ENCODE data around the gene DIP2A. TPM values are rescaled to one million over a fixed set of nuclear protein-coding genes. Genes with fewer than 3 reads are reported as not detected.

Gene DIP2A
- total and polyA plus RNA-seq, 2 donors = 18.2 to 44.8 TPM

DNA sequence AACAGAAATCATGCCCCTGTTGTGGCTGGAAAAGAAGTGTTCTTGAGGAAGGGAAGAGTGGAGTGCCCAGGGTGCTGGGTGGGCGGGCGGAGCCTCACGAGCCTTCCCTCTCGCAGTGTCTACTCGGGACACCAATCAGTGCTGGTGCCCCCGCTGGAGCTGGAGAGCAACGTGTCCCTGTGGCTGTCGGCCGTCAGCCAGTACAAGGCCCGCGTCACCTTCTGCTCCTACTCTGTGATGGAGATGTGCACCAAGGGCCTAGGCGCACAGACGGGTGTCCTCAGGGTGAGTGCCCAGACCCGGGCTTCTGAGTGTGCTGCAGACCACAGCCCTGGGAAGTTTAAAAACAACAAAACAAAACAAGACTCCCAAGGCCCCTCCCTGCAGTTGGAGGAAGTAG lies 98.8 kb downstream of the DIP2A start:
- WGBS = 89% methylated on average over 14 of the region's 14 CpGs
- Histone ChIP-seq H3K4me1 (ENCODE audit: insufficient read depth) (no peaks in the 10 kb centered on the region), H3K27ac (ENCODE audit: low read depth) (no peak overlapping the region), H3K36me3 (ENCODE audit: insufficient read depth) (no peaks in the 10 kb centered on the region), H3K4me3 (ENCODE audit: low read depth, low read length) (no peak overlapping the region)
- no peak for DNase-seq (ENCODE audit: extremely low spot score)

DNA sequence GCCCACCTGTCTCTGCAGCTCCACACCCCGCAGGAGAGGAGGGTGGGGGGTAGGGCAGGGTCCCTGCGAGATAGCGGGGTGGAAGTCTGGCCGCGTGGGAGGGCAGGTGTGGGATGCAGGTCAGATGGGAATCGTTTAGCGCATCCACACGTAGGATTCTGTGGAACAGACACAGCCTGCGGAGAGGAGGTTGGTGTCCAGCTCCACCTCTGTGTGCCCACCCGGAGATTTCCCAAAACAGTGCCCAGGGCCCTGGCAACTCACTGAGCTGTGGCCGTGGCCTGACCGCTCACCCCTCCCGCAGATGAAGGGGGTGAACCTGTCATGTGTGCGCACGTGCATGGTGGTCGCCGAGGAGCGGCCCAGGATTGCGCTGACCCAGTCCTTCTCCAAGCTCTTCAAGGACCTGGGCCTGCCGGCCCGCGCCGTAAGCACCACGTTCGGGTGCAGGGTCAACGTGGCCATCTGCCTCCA lies 99.3 kb downstream of the DIP2A start:
- H3K4me1 ChIP-seq (ENCODE audit: insufficient read depth) = no peaks in the 10 kb centered on the region
- H3K27ac ChIP-seq (ENCODE audit: low read depth) = no peak overlapping the region
- WGBS = 96% methylated on average over 26 of the region's 26 CpGs
- no peaks in the 10 kb centered on the region for H3K36me3 ChIP-seq (ENCODE audit: insufficient read depth)
- DNase-seq (ENCODE audit: extremely low spot score) = no peak
- H3K4me3 ChIP-seq (ENCODE audit: low read depth, low read length) = no peak overlapping the region

DNA sequence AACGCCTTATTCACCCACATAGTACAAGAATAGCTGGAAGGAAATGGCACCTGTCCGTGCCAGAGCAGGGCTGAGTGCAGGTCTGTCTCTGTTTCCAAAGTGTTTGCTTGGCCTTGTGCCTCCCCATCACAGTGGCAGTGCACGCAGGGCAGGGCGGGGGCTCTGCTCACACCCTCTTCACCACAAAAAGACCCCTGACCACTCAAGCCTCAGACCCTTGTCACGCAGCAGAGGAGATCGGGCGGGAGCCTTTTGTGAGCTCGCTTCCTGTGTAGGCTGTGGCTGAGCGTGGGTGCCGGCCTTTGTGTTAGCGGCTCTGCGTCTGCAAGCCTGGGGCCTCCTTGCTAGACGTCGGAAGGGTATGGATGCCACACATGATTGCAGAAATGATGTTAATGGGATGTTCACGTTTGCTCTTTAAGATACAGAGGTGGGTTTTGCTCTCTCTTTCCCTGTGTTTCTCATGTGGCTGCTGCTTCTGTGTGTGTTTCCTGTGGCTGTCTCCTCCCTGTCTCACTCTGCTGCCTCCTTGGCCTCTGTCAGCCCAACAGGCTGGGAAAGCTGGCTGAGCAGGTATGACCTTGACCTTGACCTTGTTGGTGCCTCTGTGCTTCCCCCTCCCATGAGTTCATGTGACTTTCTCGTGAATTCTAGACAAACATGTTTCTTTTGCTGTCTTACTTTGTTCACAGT lies 100.7 kb downstream of the DIP2A start:
- Histone ChIP-seq H3K4me3 (ENCODE audit: low read depth, low read length) (no peak overlapping the region), H3K36me3 (ENCODE audit: insufficient read depth) (no peaks in the 10 kb centered on the region), H3K27ac (ENCODE audit: low read depth) (no peak overlapping the region), H3K4me1 (ENCODE audit: insufficient read depth) (no peaks in the 10 kb centered on the region)
- 76% methylated on average over 16 of the region's 16 CpGs for WGBS
- no peak for DNase-seq (ENCODE audit: extremely low spot score)

DNA sequence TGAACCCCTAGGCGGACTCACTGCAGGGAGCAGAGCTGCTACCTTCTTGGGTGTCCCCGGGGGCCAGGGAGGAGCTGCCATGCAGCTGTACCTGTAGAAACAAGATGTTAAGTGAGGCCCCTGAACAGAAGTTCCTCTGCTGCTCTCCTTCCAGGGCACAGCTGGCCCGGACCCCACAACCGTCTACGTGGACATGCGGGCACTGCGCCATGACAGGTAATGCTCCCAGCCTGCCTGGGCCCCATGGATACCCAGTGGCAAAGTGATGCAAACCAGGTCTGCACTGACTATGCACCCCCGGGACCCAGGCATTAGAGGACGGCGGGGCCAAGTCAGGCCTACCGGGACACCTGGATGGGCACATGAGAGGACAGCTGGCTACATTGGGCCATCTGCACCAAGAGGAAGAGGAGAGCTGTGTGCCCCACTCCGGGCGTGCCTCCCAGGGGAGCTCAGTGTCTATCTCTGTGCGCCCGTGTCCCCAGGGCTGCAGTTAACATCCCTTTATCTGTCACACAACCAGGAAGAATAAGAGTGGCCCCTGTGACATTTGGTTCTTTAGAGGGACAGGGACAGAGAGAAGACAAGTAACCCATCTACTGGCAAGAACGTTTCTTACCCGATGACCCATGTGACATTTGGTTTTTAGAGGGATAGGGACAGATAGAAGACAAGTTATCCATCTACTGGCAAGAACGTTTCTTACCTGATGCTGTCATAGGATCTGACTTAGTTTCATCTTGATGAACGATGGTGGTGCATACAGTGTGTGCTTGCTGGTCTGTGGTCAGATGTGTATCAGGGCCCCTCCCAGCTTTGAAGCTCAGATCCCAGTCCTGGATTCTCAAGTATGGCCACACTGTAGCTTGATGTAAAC lies 102.1 kb downstream of the DIP2A start:
- H3K36me3 ChIP-seq (ENCODE audit: insufficient read depth) = no peaks in the 10 kb centered on the region
- no peak overlapping the region for H3K4me3 ChIP-seq (ENCODE audit: low read depth, low read length)
- no peak for DNase-seq (ENCODE audit: extremely low spot score)
- no peak overlapping the region for H3K27ac ChIP-seq (ENCODE audit: low read depth)
- 87% methylated on average over 19 of the region's 19 CpGs for WGBS
- H3K4me1 ChIP-seq (ENCODE audit: insufficient read depth) = no peaks in the 10 kb centered on the region

DNA sequence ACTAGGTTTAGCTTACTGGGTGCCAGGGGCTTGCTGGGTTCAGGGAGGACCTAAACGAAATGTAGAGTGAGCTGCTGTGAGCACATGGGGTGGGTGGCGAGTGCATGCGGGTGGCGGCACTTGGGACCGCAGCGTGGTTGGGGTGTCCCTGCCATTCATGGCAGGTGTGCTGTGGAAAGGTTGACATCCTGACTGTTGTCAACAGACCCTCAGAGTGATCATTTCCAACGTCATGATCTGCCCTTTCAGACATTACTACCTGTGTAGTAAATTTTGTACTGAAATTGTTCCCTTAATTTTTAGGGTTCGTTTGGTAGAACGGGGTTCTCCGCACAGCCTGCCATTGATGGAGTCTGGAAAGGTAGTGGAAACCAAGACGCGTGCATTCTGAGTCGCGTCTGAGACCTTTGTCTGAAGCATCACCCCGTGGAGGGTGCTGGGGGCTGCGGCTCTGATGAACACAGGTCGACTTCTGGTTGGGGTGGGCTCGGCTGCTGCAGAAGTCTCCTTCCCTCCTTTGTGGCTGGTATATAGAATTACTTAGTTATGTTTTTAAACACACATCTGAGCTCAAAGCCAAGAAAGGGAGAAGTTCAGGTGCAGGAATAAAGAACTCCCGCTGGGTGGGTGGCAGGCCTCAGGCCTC lies 102.9 kb downstream of the DIP2A start:
- no peak overlapping the region for H3K27ac ChIP-seq (ENCODE audit: low read depth)
- H3K36me3 ChIP-seq (ENCODE audit: insufficient read depth) = peaks cover 2% of the 10 kb centered on the region
- H3K4me3 ChIP-seq (ENCODE audit: low read depth, low read length) = no peak overlapping the region
- 95% methylated on average over 19 of the region's 19 CpGs for WGBS
- DNase-seq (ENCODE audit: extremely low spot score) = no peak
- no peaks in the 10 kb centered on the region for H3K4me1 ChIP-seq (ENCODE audit: insufficient read depth)

DNA sequence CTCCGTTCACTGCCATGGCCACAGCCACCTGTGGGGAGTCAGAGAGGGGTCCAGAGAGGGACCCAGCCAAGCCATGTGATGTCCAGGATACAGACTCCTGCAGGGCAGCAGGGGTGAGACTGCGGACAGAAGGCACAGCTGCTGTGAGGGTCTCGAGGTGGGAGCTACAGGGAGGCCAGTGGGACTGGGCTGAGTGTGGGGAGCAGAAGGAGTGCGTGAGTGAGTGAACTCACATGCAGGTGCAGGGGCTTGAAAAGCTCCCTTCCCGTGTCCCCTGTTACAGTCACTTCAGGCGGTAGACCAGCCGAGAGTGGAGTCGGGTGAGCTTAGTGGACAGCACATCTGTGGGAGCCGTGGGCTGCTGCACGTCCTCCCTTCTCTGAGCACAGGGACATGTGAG lies 103.8 kb downstream of the DIP2A start:
- Histone ChIP-seq H3K27ac (ENCODE audit: low read depth) (no peak overlapping the region), H3K4me3 (ENCODE audit: low read depth, low read length) (no peak overlapping the region), H3K4me1 (ENCODE audit: insufficient read depth) (no peaks in the 10 kb centered on the region), H3K36me3 (ENCODE audit: insufficient read depth) (peaks cover 2% of the 10 kb centered on the region)
- 83% methylated on average over 10 of the region's 10 CpGs for WGBS
- no peak for DNase-seq (ENCODE audit: extremely low spot score)

DNA sequence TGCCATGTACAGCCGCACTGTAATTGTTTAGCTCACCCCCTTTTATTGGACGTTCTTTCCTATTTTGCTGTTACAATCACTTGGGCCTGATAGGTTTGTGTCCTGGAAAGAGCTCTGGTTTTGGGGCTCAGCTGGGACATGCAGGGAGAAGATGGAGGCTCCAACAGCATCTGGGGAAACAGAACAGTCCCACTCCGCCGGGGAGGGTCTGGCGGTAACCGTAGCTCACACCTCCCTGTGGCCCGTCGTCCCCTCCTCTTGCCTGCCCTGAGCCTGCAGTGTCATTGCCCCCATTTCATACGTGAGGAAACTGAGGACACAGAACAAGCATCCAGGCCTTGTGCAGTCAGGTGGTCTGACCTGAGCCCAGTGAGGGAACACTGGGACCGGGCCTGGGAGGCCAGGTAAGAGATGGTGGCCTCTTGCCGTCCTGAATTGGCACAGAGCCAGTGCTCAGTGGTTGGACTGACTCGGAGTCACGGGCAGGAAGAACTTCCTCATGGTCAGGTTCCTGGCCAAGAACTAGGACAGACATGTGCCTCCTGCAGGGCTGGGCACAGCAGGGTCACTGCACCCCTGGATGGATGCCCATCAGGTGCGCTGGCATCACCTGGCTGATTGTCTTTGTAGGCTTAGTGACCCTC lies 104.4 kb downstream of the DIP2A start:
- H3K4me1 ChIP-seq (ENCODE audit: insufficient read depth) = no peaks in the 10 kb centered on the region
- WGBS = 81% methylated on average over 14 of the region's 14 CpGs
- H3K36me3 ChIP-seq (ENCODE audit: insufficient read depth) = peaks cover 2% of the 10 kb centered on the region
- no peak for DNase-seq (ENCODE audit: extremely low spot score)
- no peak overlapping the region for H3K27ac ChIP-seq (ENCODE audit: low read depth)
- H3K4me3 ChIP-seq (ENCODE audit: low read depth, low read length) = no peak overlapping the region

DNA sequence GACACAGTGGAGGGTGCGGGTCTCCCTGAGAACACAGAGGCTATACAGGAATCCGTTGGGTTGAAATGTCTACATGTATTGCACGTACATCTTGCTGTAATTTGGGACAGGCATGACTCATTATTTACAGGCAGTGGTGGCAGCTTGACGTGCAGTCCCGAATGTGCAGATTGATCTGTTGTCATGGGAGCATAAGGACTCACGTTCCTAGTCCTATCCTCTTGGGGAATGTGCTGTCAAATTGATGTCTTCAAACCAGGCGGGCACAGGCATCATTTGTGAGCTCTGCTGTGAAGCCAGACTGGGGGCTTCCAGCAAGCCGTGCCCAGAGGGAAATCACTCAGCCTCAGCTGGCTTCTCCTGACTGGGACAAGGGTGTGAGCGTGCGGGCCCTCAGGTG lies 105.7 kb downstream of the DIP2A start:
- H3K27ac ChIP-seq (ENCODE audit: low read depth) = no peak overlapping the region
- 90% methylated on average over 10 of the region's 10 CpGs for WGBS
- no peak for DNase-seq (ENCODE audit: extremely low spot score)
- H3K36me3 ChIP-seq (ENCODE audit: insufficient read depth) = peaks cover 2% of the 10 kb centered on the region
- H3K4me1 ChIP-seq (ENCODE audit: insufficient read depth) = no peaks in the 10 kb centered on the region
- no peak overlapping the region for H3K4me3 ChIP-seq (ENCODE audit: low read depth, low read length)

DNA sequence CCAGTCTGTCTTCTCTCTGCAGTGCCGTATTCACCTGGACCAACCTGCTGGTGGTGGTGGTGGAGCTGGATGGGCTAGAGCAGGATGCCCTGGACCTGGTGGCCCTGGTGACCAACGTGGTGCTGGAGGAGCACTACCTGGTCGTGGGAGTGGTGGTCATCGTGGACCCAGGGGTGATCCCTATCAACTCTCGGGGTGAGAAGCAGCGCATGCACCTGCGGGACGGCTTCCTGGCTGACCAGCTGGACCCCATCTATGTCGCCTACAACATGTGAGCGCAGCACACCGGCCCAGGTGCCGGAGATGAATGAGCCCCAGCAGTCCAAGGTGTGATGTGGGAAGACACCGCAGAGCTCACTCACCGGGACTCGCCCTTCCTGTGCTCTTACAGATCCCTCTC lies 108.7 kb downstream of the DIP2A start:
- WGBS = 89% methylated on average over 15 of the region's 15 CpGs
- Histone ChIP-seq H3K4me1 (ENCODE audit: insufficient read depth) (no peaks in the 10 kb centered on the region), H3K27ac (ENCODE audit: low read depth) (no peak overlapping the region), H3K4me3 (ENCODE audit: low read depth, low read length) (no peak overlapping the region), H3K36me3 (ENCODE audit: insufficient read depth) (peaks cover 2% of the 10 kb centered on the region)
- DNase-seq (ENCODE audit: extremely low spot score) = no peak

DNA sequence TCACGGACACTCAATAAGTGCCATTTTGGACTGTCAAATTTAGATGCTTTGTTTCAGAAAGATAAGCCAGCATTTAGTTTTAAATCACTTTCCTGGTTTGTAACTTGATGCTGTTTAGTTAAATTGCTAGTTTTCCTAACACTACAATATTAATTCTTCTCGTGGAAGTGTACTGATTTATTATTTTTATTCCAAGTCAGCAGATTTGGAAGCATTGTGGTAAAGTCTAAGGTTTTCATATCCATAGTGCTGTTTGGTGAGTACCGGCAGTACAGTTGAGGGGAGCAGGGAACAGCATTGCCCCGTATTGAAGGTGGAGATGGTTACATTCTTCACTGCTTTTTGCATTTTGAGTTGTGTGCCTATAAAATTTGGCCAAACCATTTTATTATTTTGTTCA lies 109.9 kb downstream of the DIP2A start:
- H3K36me3 ChIP-seq (ENCODE audit: insufficient read depth) = peaks cover 7% of the 10 kb centered on the region
- H3K27ac ChIP-seq (ENCODE audit: low read depth) = no peak overlapping the region
- WGBS = 92% methylated on average over 4 of the region's 4 CpGs
- no peak overlapping the region for H3K4me3 ChIP-seq (ENCODE audit: low read depth, low read length)
- no peaks in the 10 kb centered on the region for H3K4me1 ChIP-seq (ENCODE audit: insufficient read depth)
- no peak for DNase-seq (ENCODE audit: extremely low spot score)

DNA sequence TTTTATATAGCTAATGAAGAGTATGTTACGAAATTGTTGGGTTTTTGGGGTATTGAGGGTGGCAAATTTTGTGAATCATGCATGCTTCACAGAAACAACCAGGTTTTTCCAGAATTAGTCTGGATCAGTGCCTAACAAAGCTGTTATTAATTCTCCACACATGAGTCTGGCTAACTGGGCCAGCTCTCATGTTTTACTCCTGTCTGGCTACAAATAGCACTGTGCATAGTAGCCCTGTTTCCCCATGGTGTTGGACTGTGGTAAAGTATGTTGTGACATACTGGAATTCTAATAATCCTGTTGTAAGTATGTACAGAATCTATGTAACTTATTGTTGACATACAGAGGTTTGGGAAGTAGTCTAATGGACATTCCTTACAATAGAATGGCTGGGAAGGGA lies 110.4 kb downstream of the DIP2A start:
- H3K4me3 ChIP-seq (ENCODE audit: low read depth, low read length) = no peak overlapping the region
- H3K36me3 ChIP-seq (ENCODE audit: insufficient read depth) = peaks cover 7% of the 10 kb centered on the region
- 92% methylated on average over 1 of the region's 1 CpG for WGBS
- no peak overlapping the region for H3K27ac ChIP-seq (ENCODE audit: low read depth)
- no peak for DNase-seq (ENCODE audit: extremely low spot score)
- H3K4me1 ChIP-seq (ENCODE audit: insufficient read depth) = no peaks in the 10 kb centered on the region

DNA sequence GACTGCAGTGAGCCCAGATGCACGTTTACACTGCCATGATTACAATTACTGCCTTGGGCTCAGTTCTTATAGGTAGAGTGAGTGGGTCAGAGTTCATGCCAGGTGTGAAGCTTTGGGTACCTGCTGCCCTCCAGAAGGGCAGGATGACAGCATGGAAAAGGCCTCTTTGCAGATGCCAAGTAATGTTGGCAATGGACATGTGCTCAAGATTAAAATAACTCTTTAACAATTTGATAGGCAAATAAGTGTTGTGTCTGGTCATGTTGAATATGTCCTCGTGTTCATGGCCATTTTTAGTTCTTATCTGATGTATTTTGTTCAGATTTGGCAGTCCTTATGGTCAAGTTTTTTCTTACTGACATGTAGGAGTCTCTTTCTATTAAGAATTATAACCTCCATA lies 111.4 kb downstream of the DIP2A start:
- peaks cover 7% of the 10 kb centered on the region for H3K36me3 ChIP-seq (ENCODE audit: insufficient read depth)
- no peak overlapping the region for H3K27ac ChIP-seq (ENCODE audit: low read depth)
- no peak for DNase-seq (ENCODE audit: extremely low spot score)
- 82% methylated on average over 2 of the region's 2 CpGs for WGBS
- no peaks in the 10 kb centered on the region for H3K4me1 ChIP-seq (ENCODE audit: insufficient read depth)
- H3K4me3 ChIP-seq (ENCODE audit: low read depth, low read length) = no peak overlapping the region

DNA sequence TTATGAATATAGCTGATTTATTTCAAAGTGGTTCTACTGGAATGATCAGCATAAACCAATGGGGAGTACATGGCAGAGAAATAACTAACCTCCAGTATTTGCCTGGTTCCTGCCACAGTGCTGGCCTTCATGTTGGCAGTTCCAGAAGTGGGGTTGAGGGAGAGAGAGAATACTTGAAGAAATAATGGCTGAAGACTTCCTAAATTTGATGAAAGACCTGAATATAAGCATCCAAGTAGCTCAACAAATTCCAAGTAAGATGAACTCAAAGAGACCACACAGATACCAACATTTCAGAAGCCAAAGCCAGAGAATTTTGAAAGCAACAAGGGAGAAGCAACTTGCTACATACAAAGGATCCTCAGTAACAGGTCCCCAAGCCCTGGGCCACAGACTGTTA lies 111.9 kb downstream of the DIP2A start:
- Histone ChIP-seq H3K27ac (ENCODE audit: low read depth) (no peak overlapping the region), H3K4me3 (ENCODE audit: low read depth, low read length) (no peak overlapping the region), H3K4me1 (ENCODE audit: insufficient read depth) (no peaks in the 10 kb centered on the region), H3K36me3 (ENCODE audit: insufficient read depth) (peaks cover 7% of the 10 kb centered on the region)
- no peak for DNase-seq (ENCODE audit: extremely low spot score)
